Measurements from ENCODE around the gene C22orf39.

GRCh38 chr22:19424186-19424500 lies 23.4 kb downstream of the C22orf39 start:
- TF ChIP-seq CTCF (IDR thresholded peaks at IDR 0.05), result no peak
- no peak for TF ChIP-seq POLR2AphosphoS5 (IDR thresholded peaks at IDR 0.05)
- TF ChIP-seq POLR2A (IDR thresholded peaks at IDR 0.05), result no peak

All from breast epithelium (tissue), 3 donors.